ENCODE data around the gene KRTAP10-2.

DNA sequence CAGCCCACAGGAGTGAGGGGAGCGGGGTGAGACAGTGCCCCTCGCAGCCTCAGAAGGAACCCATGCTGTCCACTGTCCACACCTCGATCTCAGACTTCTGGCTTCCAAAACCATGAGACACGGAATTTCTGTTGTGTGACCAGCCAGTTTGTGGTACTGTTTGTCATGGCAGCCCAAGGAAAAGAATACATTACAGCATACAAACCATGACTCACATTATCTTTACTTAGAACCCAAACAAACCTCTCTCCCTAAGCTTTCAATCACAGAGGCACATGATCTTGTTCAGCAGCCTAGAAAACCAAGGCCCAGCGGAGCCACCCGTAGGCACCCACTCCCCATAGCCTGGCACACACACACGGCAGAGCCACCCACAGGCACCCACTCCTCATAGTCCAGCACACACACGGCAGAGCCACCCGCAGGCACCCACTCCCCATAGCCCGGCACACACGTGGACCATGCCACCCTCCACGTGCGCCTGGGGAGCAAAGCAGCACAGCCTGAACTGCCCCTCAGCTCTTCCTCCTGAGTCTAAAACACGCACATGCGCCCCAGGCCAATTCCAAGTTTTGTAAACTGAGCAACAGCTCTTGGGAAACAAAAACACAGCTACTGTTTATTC, 21.8 kb upstream of the KRTAP10-2 start:
- no peak for TF ChIP-seq GATA3 (IDR thresholded peaks at IDR 0.05; ENCODE audit: low read depth, low read length)
- no peak for TF ChIP-seq GATA2 (IDR thresholded peaks at IDR 0.05; ENCODE audit: low read depth, low read length)

All from SH-SY5Y (cell line).